GM10266 (cell line): ENCODE results near the gene MFRP.

ENCODE experiments used
- DNase-seq: peaks from one replicate; pipeline ENCODE4 v3.0.0; 2012; ENCODE audit errors: extremely low spot score
- CTCF ChIP-seq: IDR thresholded peaks from 2 replicates; pipeline ENCODE4 v1.5.1; 2012; ENCODE audit warnings: mild to moderate bottlenecking, low read depth; ENCODE audit not compliant: control insufficient read depth, insufficient read depth; ENCODE audit errors: missing control alignments

Gene MFRP

GRCh38 chr11:119381181-119381988 is 34.9 kb upstream of the MFRP start, which contains the start of gene USP2:
Gene USP2, minus strand, starts transcription at chr11:119381690. Its CDS starts 8,210 bp downstream, at chr11:119373480.
- DNase-seq: peak; percentile 92
- peak; percentile 91 for TF ChIP-seq CTCF

GRCh38 chr11:119380827-119381180 is 34.3 kb upstream of the MFRP start:
- no peak for TF ChIP-seq CTCF
- DNase-seq: peak; percentile 5

- peak; percentile 7 for DNase-seq
- no peak for TF ChIP-seq CTCF
Measured at GRCh38 chr11:119380160-119380826, 33.8 kb upstream of the MFRP start.

GRCh38 chr11:119378851-119379465 is 32.5 kb upstream of the MFRP start:
- DNase-seq: no peak
- no peak for TF ChIP-seq CTCF

DNA sequence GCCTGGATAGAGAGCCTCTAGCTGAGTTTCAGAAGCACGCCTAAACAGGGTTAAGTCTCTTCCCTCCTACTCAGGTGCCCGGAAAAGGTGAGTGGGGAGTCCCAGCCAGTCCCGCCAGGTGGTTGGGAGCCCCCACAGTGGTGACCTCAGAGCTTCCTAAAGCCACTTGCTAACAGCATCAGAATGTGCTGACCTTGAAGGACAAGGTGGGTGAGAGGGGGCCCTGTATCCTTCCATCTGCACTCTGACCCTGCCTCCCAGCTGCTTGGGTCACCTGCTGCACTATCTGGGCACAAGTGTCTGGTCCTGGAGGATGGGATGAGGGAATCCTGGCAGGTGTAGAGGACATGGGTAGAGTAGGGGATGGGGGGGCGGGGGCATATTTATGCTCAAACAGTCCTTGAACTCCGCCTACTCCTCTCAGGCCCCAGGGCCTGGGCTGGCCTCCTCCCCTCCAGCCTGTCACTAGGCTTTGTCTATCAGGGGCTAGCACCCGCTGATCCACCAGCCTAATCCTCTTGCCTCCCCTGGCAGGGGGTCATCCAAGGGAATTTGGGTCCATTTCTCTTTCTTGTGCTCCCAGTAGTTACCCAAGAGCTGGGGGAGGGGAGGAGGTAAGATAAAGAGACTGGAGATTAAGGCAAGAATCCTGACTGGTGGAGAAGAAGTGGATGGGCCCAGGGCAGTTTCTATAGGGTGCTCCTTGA is 31.6 kb upstream of the MFRP start:
- DNase-seq: no peak
- TF ChIP-seq CTCF: no peak

DNA sequence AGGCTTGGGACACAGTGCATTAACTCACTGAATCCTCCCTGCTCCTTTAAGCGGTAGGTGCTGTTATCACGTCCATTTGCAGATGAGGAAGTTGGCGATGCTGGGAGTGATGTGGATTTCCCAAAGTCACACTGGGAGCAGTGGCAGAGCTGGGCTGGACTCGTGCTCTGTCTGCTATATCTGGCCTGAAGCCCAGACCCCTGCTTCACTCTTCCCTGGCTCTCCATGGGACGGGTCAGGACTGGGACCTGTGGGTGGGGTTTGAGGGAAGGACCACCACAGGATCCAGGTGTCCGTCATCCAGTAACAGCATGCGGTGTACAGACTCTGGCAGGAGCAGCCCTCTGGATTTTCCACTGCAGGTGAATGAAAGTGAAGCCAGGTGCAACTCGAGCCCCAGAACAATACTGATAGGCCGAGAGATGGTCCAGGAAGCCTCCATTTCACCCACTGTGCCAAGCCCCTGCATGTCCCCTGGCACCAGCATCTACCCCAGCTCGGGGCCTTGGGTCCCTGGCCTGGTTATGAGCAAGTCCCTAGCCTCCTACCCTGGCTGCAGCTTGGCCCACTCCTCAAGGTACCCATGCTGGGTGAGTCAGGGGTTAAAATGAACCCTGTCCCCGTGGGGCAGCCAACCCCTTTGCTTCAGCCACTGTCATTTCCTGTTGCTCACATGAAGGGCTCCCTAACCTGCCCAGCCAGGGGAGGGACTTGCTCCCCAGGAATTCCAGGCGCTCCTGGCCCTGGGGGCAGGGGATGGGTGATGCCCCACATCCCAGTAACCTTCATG is 30.8 kb upstream of the MFRP start:
- DNase-seq: no peak
- TF ChIP-seq CTCF: no peak
